Breast epithelium (tissue), 4 donors: Measurements from ENCODE around the gene CDK5RAP3. TPM values are rescaled to one million over a fixed set of nuclear protein-coding genes. Genes with fewer than 3 reads are reported as not detected.

ENCODE experiments used
- DNase-seq, 2 donors: peaks; one replicate each; pipeline ENCODE4 v3.0.0-alpha.2; 2019; ENCODE audit warnings: low spot score in 2 of 2
- H3K27ac ChIP-seq, 2 donors: fragments of 200-600 bp; sonication (generic) in 1 of 2; one replicate each; pipeline ENCODE4 v1.5.1; 2016 to 2019; ENCODE audit warnings: mild to moderate bottlenecking in 1 of 2
- H3K27me3 ChIP-seq, 2 donors: fragments of 200-600 bp; sonication (generic) in 1 of 2; one replicate each; pipeline versions ENCODE4 v1.5.1 to v1.6.0; 2017 to 2019; ENCODE audit warnings: control low read depth in 1 of 2, mild to moderate bottlenecking in 1 of 2
- H3K36me3 ChIP-seq: fragments of 200-600 bp; one replicate; pipeline ENCODE4 v1.5.1; 2019
- H3K4me1 ChIP-seq, 2 donors: fragments of 200-600 bp; sonication (generic); one replicate each; pipeline ENCODE4 v1.5.1; 2016 to 2019; ENCODE audit warnings: control low read depth in 1 of 2
- H3K4me3 ChIP-seq, 3 donors: fragments of 200-600 bp; sonication (generic); 1 replicate in 2 of 3; 2 replicates in 1 of 3; pipeline ENCODE4 v1.5.1; 2016 to 2019; ENCODE audit warnings: mild to moderate bottlenecking in 3 of 3, moderate library complexity in 2 of 3
- H3K9me3 ChIP-seq, 2 donors: fragments of 200-600 bp; sonication (generic) in 1 of 2; one replicate each; pipeline ENCODE4 v1.5.1; 2016 to 2019; ENCODE audit warnings: control low read depth in 1 of 2
- CTCF ChIP-seq, 3 donors: fragments of 450-650 bp; IDR thresholded peaks; one replicate each; pipeline ENCODE4 v1.5.1; 2016 to 2017; ENCODE audit warnings: antibody characterized with exemption in 3 of 3, mild to moderate bottlenecking in 3 of 3, moderate library complexity in 3 of 3
- POLR2A ChIP-seq: fragments of 450-650 bp; IDR thresholded peaks from one replicate; pipeline ENCODE4 v1.6.1; 2016; ENCODE audit warnings: antibody characterized with exemption, mild to moderate bottlenecking, moderate library complexity
- POLR2AphosphoS5 ChIP-seq, 3 donors: sonication (generic); formaldehyde crosslinking; IDR thresholded peaks; one replicate each; pipeline ENCODE4 v1.6.1; 2017; ENCODE audit warnings: antibody characterized with exemption in 3 of 3
- intact Hi-C: fragments of 100-400 bp; cut with DNase I; formaldehyde crosslinking; loops from one replicate; pipeline ENCODE4 v1.15.1; 2023; ENCODE audit warnings: low total_unique reads
- total RNA-seq, 3 donors: library from RNA; depleted of rRNA; stranded (reverse); fragments of >200 nt; gene quantifications; one replicate each; pipeline ENCODE4 v1.1.0, GENCODE V29; 2016

CDK5RAP3 gene
- total RNA-seq, 3 donors from 2014 or later = 121 to 198 (median 183) TPM

- Histone ChIP-seq H3K27ac (peak overlapping the region in 1 of 2 donors; percentile 62), H3K36me3 (no peaks in the 10 kb centered on the region), H3K4me1 (peaks cover 16 to 28% of the 10 kb centered on the region in 2 donors), H3K9me3 (no peaks in the 10 kb centered on the region), H3K27me3 (peaks cover 0 to 3% of the 10 kb centered on the region in 2 donors), H3K4me3 (no peak overlapping the region)
- intact Hi-C loops = loop anchor here (5.0 kb wide), 1 partner anchor 95 kb away; no protein-coding TSS in a partner anchor
- TF ChIP-seq POLR2AphosphoS5 (IDR thresholded peaks at IDR 0.05) = no peak
- TF ChIP-seq CTCF (IDR thresholded peaks at IDR 0.05) = no peak
- no peak for TF ChIP-seq POLR2A
- DNase-seq = no peak
Observed at GRCh38 chr17:48027322-48027981, 56.5 kb downstream of the CDK5RAP3 start.

GRCh38 chr17:48028736-48029135 lies 57.8 kb downstream of the CDK5RAP3 start:
- H3K27me3 ChIP-seq = peaks cover 0 to 3% of the 10 kb centered on the region in 2 donors
- intact Hi-C loops = loop anchor here (5.0 kb wide), 1 partner anchor 94 kb away; no protein-coding TSS in a partner anchor
- no peak for DNase-seq

GRCh38 chr17:48030531-48030930 lies 59.6 kb downstream of the CDK5RAP3 start:
- Histone ChIP-seq H3K36me3 (no peaks in the 10 kb centered on the region), H3K27ac (no peak overlapping the region), H3K27me3 (no peaks in the 10 kb centered on the region), H3K9me3 (no peaks in the 10 kb centered on the region), H3K4me3 (no peak overlapping the region), H3K4me1 (peaks cover 14 to 15% of the 10 kb centered on the region in 2 donors)
- TF ChIP-seq CTCF (IDR thresholded peaks at IDR 0.05) (no peak), POLR2A (no peak), POLR2AphosphoS5 (IDR thresholded peaks at IDR 0.05) (no peak)
- no peak for DNase-seq
- intact Hi-C loops = no loop called here

More at GRCh38 chr17:48028736-48029135, 57.8 kb downstream of the CDK5RAP3 start:
- Histone ChIP-seq H3K9me3 (no peaks in the 10 kb centered on the region), H3K4me1 (peaks cover 16 to 22% of the 10 kb centered on the region in 2 donors), H3K27ac (no peak overlapping the region), H3K4me3 (no peak overlapping the region), H3K36me3 (no peaks in the 10 kb centered on the region)
- TF ChIP-seq POLR2A (no peak), POLR2AphosphoS5 (IDR thresholded peaks at IDR 0.05) (no peak), CTCF (IDR thresholded peaks at IDR 0.05) (no peak)

Other genes starting within 250 kb of the CDK5RAP3 start
- gene TBX21, start 237.9 kb upstream of the CDK5RAP3 start, total RNA-seq = 1 to 10 TPM in 2 of 3 donors, under 1 TPM in 1; 0.33 to 1.8 (median 1.0) TPM
- 10 to 100 TPM in 1 of 3 donors, 1 to 10 TPM in 2; 3.0 to 10.2 (median 8.9) TPM for gene OSBPL7, start 149.3 kb upstream of the CDK5RAP3 start, total RNA-seq
- 10 to 100 TPM; 35.0 to 43.5 (median 36.7) TPM for gene MRPL10, start 139.6 kb upstream of the CDK5RAP3 start, total RNA-seq
- gene LRRC46, start 139.4 kb upstream of the CDK5RAP3 start, total RNA-seq = under 1 TPM; 0.16 to 0.59 (median 0.33) TPM
- gene SCRN2, start 129.8 kb upstream of the CDK5RAP3 start, total RNA-seq = 100 to 1,000 TPM in 1 of 3 donors, 10 to 100 TPM in 2; 49.2 to 108 (median 54.9) TPM
- gene SP6, start 120.0 kb upstream of the CDK5RAP3 start, total RNA-seq = 1 to 10 TPM in 2 of 3 donors, under 1 TPM in 1; 0.48 to 5.3 (median 3.6) TPM
- gene SP2, start 74.9 kb upstream of the CDK5RAP3 start, total RNA-seq = 1 to 10 TPM; 4.6 to 9.8 (median 5.6) TPM
- 10 to 100 TPM; 28.3 to 61.2 (median 34.7) TPM for gene PNPO, start 29.5 kb upstream of the CDK5RAP3 start, total RNA-seq
- gene PRR15L, start 13.2 kb upstream of the CDK5RAP3 start, total RNA-seq = 100 to 1,000 TPM in 1 of 3 donors, 10 to 100 TPM in 1, not detected in 1; 38.7 to 105 TPM
- 10 to 100 TPM; 16.4 to 97.9 (median 23.3) TPM for gene COPZ2, start 66.7 kb downstream of the CDK5RAP3 start, total RNA-seq
- 100 to 1,000 TPM in 2 of 3 donors, 10 to 100 TPM in 1; 96.4 to 278 (median 106) TPM for gene NFE2L1, start 77.2 kb downstream of the CDK5RAP3 start, total RNA-seq
- 10 to 100 TPM; 29.0 to 45.8 (median 45.2) TPM for gene CBX1, start 130.4 kb downstream of the CDK5RAP3 start, total RNA-seq
- gene SNX11, start 136.7 kb downstream of the CDK5RAP3 start, total RNA-seq = 10 to 100 TPM; 13.4 to 19.7 (median 14.2) TPM